GM23248 (cell line): ENCODE measurements around the gene CLPTM1L. TPM values are rescaled to one million over a fixed set of nuclear protein-coding genes. Genes with fewer than 3 reads are reported as not detected.

Experiments used
- DNase-seq: peaks from one replicate; pipeline ENCODE4 v3.0.0-alpha.2; 2015
- H2AFZ ChIP-seq: fragments of 200-600 bp; sonication (generic); 2 replicates; pipeline ENCODE4 v1.6.1; 2016; ENCODE audit warnings: antibody characterized with exemption
- H3F3A ChIP-seq: fragments of 200-600 bp; sonication (generic); 2 replicates; pipeline ENCODE4 v1.6.1; 2016; ENCODE audit warnings: mild to moderate bottlenecking, antibody characterized with exemption, mixed run types; ENCODE audit not compliant: insufficient read depth
- H3K27ac ChIP-seq: fragments of 200-600 bp; sonication (generic); 2 replicates; pipeline ENCODE4 v1.5.1; 2016; ENCODE audit warnings: mild to moderate bottlenecking
- H3K27me3 ChIP-seq: fragments of 200-600 bp; sonication (generic); replicated peaks from 2 replicates; pipeline ENCODE4 v1.6.1; 2016; ENCODE audit warnings: mild to moderate bottlenecking; ENCODE audit not compliant: insufficient read depth
- H3K36me3 ChIP-seq: fragments of 200-600 bp; sonication (generic); 2 replicates; pipeline ENCODE4 v1.6.1; 2016; ENCODE audit warnings: low read depth, mild to moderate bottlenecking
- H3K4me1 ChIP-seq: fragments of 200-600 bp; sonication (generic); 2 replicates; pipeline ENCODE4 v1.6.1; 2016; ENCODE audit warnings: mild to moderate bottlenecking; ENCODE audit not compliant: insufficient read depth
- H3K4me2 ChIP-seq: fragments of 200-600 bp; sonication (generic); one replicate; pipeline ENCODE4 v1.6.1; 2016; ENCODE audit warnings: mild to moderate bottlenecking; ENCODE audit not compliant: unreplicated experiment
- H3K4me3 ChIP-seq: fragments of 200-600 bp; sonication (generic); 2 replicates; pipeline ENCODE4 v1.5.1; 2016; ENCODE audit warnings: mild to moderate bottlenecking
- H3K79me2 ChIP-seq: fragments of 200-600 bp; sonication (generic); 2 replicates; pipeline ENCODE4 v1.6.1; 2016; ENCODE audit warnings: mild to moderate bottlenecking; ENCODE audit not compliant: insufficient read depth
- H3K9ac ChIP-seq: fragments of 200-600 bp; sonication (generic); 2 replicates; pipeline ENCODE4 v1.6.1; 2016; ENCODE audit warnings: mild to moderate bottlenecking
- H3K9me2 ChIP-seq: fragments of 200-600 bp; sonication (generic); 2 replicates; pipeline ENCODE4 v1.6.1; 2016; ENCODE audit warnings: mixed run types, mild to moderate bottlenecking, moderate library complexity; ENCODE audit not compliant: insufficient read depth
- H3K9me3 ChIP-seq: fragments of 200-600 bp; sonication (generic); one replicate; pipeline ENCODE4 v1.6.1; 2017; ENCODE audit warnings: low read depth
- H4K20me1 ChIP-seq: fragments of 200-600 bp; sonication (generic); 2 replicates; pipeline ENCODE4 v1.6.0; 2016; ENCODE audit not compliant: insufficient read depth
- EZH2 ChIP-seq: fragments of 200-600 bp; sonication (generic); IDR thresholded peaks from 2 replicates; pipeline ENCODE4 v1.6.1; 2018; ENCODE audit warnings: antibody characterized with exemption, mild to moderate bottlenecking; ENCODE audit not compliant: insufficient read depth, poor library complexity, severe bottlenecking
- EZH2phosphoT487 ChIP-seq: fragments of 200-600 bp; sonication (generic); IDR thresholded peaks from 2 replicates; pipeline ENCODE4 v1.6.1; 2018; ENCODE audit warnings: antibody characterized with exemption, moderate library complexity, mild to moderate bottlenecking, low read depth; ENCODE audit not compliant: insufficient read depth
- WGBS, 2 experiments: methylation state at CpG; one replicate each; pipeline ENCODE4 v1.1.6; 2015 to 2017; ENCODE audit warnings: low lambda C conversion rate in 2 of 2, low coverage in 1 of 2; ENCODE audit errors: missing lambda C conversion rate in 2 of 2; 5-methylcytosine and 5-hydroxymethylcytosine counted together
- in situ Hi-C: fragments of 300-500 bp; cut with MboI; formaldehyde crosslinking; loops from 2 replicates; pipeline ENCODE4 v1.15.0; 2020
- polyA plus RNA-seq: library from polyadenylated mRNA; unstranded; fragments of >200 nt; fragmentation: Nextera tagmentation; extraction: Ambion mirVana; gene quantifications from 2 replicates; pipeline ENCODE4 v1.2.1, GENCODE V29; 2016
- total RNA-seq: library from RNA; depleted of rRNA; stranded (reverse); fragments of >200 nt; shearing (Covaris generic); gene quantifications from 2 replicates; pipeline ENCODE4 v1.2.3, GENCODE V29; 2014

CLPTM1L gene
- total and polyA plus RNA-seq, 2 experiments from 2014 or later: 25.6 to 135 TPM

- Histone ChIP-seq H3K9me3 (no peaks in the 10 kb centered on the region), H3K4me1 (no peaks in the 10 kb centered on the region), H3F3A (no peaks in the 10 kb centered on the region), H3K27me3 (no peaks in the 10 kb centered on the region), H4K20me1 (no peaks in the 10 kb centered on the region), H3K36me3 (no peaks in the 10 kb centered on the region), H2AFZ (no peak overlapping the region), H3K4me3 (no peak overlapping the region), H3K79me2 (no peaks in the 10 kb centered on the region), H3K27ac (no peak overlapping the region), H3K9ac (no peak overlapping the region), H3K4me2 (no peak overlapping the region), H3K9me2 (no peaks in the 10 kb centered on the region)
- DNase-seq: no peak
- TF ChIP-seq EZH2phosphoT487 (no peak), EZH2 (no peak)
- in situ Hi-C loops: no loop called here
- WGBS, 2 experiments: 51 to 57% methylated on average over 35 to 37 of the region's 37 CpGs
Measured at GRCh38 chr5:1282131-1282992, 62.5 kb downstream of the CLPTM1L start.

DNA sequence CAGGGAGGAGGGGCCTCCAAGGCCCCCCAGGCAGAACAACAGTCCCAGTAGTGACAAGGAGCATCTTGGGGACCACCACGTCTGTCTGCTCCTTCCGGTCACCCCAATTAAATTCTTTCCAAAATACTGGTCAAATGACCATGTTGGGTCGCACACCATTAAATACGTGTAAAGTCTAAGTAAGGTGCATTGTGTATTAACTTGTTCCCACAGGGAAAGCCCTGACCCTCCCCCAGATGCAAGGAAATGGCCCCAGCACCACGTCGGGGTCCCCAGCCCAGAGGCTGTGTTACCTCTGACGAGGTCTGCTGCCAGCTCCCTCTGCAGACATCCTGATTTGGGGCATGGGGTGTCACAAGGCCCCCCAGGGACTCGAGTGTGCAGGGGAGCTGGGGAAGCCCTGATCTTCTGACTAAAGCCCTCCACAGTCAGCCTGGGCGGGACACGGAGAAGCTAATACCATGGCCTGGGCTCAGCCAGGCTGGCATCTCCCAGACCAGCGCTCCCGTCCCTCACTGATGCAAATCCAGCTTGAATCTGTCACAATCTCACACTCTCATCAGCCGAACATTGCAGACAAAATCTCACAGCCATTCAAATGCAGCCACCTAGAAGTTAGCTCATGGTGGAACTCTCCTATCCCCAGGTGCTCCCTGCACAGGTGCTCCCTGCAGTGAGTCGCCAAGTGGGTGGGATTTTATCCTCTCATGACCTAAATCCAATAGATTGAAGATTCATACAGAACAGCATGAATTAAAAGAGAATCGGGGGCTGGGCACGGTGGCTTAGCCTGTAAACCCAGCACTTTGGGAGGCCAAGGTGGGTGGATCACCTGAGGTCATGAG is 63.6 kb downstream of the CLPTM1L start:
- DNase-seq: no peak
- WGBS, 2 experiments: 56 to 57% methylated on average over 16 of the region's 16 CpGs
- no peak overlapping the region for H3K4me3 ChIP-seq
- no peaks in the 10 kb centered on the region for H3F3A ChIP-seq
- no peak overlapping the region for H3K9ac ChIP-seq
- H2AFZ ChIP-seq: no peak overlapping the region
- no peaks in the 10 kb centered on the region for H3K27me3 ChIP-seq
- H3K4me2 ChIP-seq: no peak overlapping the region
- in situ Hi-C loops: no loop called here
- H4K20me1 ChIP-seq: no peaks in the 10 kb centered on the region
- TF ChIP-seq EZH2: no peak
- H3K4me1 ChIP-seq: no peaks in the 10 kb centered on the region
- H3K79me2 ChIP-seq: no peaks in the 10 kb centered on the region
- no peak overlapping the region for H3K27ac ChIP-seq
- H3K36me3 ChIP-seq: no peaks in the 10 kb centered on the region
- H3K9me3 ChIP-seq: no peaks in the 10 kb centered on the region
- H3K9me2 ChIP-seq: no peaks in the 10 kb centered on the region

DNA sequence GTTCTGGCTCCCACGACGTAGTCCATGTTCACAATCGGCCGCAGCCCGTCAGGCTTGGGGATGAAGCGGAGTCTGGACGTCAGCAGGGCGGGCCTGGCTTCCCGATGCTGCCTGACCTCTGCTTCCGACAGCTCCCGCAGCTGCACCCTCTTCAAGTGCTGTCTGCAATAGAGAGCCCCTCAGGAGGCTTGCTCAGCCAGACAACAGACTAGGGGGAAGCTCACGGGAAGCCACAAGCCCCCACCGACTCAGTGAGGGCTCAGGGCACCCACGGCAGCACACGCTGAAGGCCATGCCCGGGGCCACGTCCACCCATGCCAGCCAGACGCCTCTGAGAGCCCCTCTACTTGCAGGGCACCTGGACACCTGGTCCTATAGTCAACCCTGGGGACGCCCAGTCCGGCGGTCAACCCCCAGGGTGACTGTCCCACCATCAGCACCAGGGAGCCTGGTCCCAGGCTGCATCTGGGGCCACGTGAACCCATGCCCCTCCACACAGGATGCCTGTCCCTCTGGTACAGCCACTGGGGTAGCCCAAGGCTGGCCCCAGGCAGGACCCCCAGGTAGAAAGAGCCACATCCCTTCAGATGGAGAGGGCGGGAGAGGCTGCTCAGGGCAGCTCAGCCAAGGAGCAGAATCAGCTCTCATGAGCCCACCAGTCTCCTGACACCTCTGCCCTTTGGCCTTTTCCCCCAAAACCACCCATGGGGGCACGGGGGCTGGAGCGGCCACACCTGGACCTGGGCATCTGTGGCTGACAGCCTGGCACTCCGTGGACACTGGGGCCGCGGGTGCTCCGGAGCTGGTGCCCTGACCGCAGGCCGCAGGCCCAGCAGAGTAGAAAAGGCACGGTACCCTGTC is 64.5 kb downstream of the CLPTM1L start:
- no peak for DNase-seq
- WGBS, 2 experiments: 63 to 68% methylated on average over 31 of the region's 32 CpGs
- no peak overlapping the region for H3K4me3 ChIP-seq
- TF ChIP-seq EZH2 (no peak), EZH2phosphoT487 (no peak)
- no peak overlapping the region for H3K4me2 ChIP-seq
- no peak overlapping the region for H2AFZ ChIP-seq
- no peaks in the 10 kb centered on the region for H3K36me3 ChIP-seq
- no peak overlapping the region for H3K27ac ChIP-seq
- no peaks in the 10 kb centered on the region for H3F3A ChIP-seq
- H3K79me2 ChIP-seq: no peaks in the 10 kb centered on the region
- no peaks in the 10 kb centered on the region for H3K9me2 ChIP-seq
- no peaks in the 10 kb centered on the region for H4K20me1 ChIP-seq
- H3K27me3 ChIP-seq: no peaks in the 10 kb centered on the region
- no peaks in the 10 kb centered on the region for H3K9me3 ChIP-seq
- no peaks in the 10 kb centered on the region for H3K4me1 ChIP-seq
- H3K9ac ChIP-seq: no peak overlapping the region
- in situ Hi-C loops: no loop called here

- H3K27ac ChIP-seq: no peak overlapping the region
- H3K4me2 ChIP-seq: no peak overlapping the region
- TF ChIP-seq EZH2phosphoT487: no peak
- TF ChIP-seq EZH2: no peak
- H3K79me2 ChIP-seq: no peaks in the 10 kb centered on the region
- H3K4me1 ChIP-seq: no peaks in the 10 kb centered on the region
- no peaks in the 10 kb centered on the region for H3K9me2 ChIP-seq
- H3K36me3 ChIP-seq: no peaks in the 10 kb centered on the region
- H2AFZ ChIP-seq: no peak overlapping the region
- no peaks in the 10 kb centered on the region for H3K27me3 ChIP-seq
- H4K20me1 ChIP-seq: no peaks in the 10 kb centered on the region
- DNase-seq: no peak
- WGBS, 2 experiments: 66 to 68% methylated on average over 31 to 34 of the region's 34 CpGs
- H3F3A ChIP-seq: no peaks in the 10 kb centered on the region
- H3K9me3 ChIP-seq: no peaks in the 10 kb centered on the region
- in situ Hi-C loops: no loop called here
- H3K4me3 ChIP-seq: no peak overlapping the region
- no peak overlapping the region for H3K9ac ChIP-seq
Measured at GRCh38 chr5:1279443-1280151, 65.3 kb downstream of the CLPTM1L start.
